OCI-LY3 (cell line): ENCODE data around the gene PRDM2.

Experiments used
- CTCF ChIP-seq: fragments of 200-600, 300-600 bp; sonication (generic); IDR thresholded peaks from 2 replicates; pipeline ENCODE4 v1.5.1; 2014; ENCODE audit warnings: antibody characterized with exemption, low read length, low read depth
- EZH2phosphoT487 ChIP-seq: fragments of 200-600 bp; shearing (Covaris generic); IDR thresholded peaks from 2 replicates; pipeline ENCODE4 v1.6.1; 2018; ENCODE audit warnings: antibody characterized with exemption, mixed run types, low read depth

- no peak for TF ChIP-seq CTCF
- no peak for TF ChIP-seq EZH2phosphoT487
Measured at GRCh38 chr1:13819642-13820041, 119.7 kb downstream of the PRDM2 start.
